Measurements from ENCODE around the gene CELF4. TPM values are rescaled to one million over a fixed set of nuclear protein-coding genes. Genes with fewer than 3 reads are reported as not detected.

The CELF4 gene
- polyA plus RNA-seq, 4 donors, result 1.9 to 4.9 (median 3.0) TPM

DNA sequence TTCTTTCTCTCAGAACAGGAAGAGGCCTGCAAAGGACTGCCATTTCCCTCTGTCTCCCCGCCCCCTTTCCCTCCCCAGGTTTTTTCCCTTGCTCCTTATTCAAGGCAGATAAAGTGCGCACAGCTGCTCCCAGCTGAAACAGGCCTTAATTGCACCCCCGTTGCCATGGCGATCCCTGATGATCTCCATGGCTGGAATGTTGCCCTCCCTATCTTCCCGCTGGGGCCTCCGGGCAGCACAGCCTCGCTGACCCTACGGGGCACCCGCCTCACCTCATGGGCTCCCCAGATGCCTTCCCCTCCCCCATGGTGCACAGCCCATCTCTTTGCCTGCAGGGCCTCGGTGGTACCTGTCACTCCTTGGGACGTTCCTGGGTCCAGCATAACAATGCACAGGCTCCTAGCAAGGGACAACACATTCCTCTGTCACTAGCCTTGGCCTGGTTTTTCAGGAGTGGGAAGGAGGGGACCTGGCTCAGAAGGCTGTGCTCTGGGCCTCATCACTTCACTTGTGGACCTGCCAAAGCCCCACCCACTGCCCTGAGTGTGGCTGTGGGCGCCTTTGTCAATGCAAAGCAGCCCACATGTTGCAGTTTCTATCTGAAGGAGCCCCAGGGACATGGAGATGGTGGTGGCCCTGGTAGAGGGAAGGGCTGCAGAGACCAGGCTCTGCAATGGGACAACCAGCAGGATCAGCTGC, 115.0 kb downstream of the CELF4 start:
- DNase-seq (ENCODE audit: low read depth in 4 of 4, low spot score in 2 of 4), result peak in 2 of 4 donors; percentile 48 to 67

DNA sequence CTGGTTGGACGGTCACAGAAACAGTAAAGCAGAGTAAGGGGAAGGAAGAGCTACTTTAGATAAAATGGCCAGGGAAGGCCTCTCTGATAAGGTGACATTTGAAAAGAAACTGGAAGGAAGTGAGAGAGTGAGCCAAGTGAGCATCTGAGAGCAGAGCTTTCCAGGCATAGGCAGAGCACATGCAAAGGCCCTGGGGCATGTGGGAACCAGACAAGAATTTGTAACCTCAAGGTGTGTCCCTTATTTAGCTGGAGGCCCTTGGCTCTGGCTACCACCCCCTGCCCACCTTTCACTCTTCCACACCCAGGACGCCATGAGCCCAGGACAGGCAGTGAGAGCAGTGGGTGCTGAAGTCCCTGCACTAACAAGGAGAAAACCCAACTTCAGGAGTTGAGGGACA, 116.0 kb downstream of the CELF4 start:
- DNase-seq (ENCODE audit: low read depth in 4 of 4, low spot score in 2 of 4), result no peak

DNA sequence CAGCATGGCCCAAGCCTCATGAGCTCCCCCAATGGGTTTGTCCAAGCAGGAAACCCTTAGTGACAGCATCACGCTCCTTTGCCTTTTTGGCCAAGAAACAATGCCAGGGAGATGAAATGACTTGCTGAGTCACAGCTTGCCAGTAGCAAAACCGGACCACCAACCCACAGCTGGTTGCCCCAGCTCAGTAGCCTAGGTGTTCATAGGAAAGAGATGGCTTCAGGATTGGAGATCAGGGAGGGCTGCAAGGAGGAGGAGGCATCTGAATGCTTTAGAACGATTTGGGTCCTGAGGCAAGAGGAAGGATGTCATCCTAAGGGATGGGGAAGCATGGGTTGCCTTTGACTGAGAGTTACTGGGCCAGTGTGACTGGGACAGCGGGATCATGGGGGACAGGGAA, 116.7 kb downstream of the CELF4 start:
- no peak for DNase-seq (ENCODE audit: low read depth in 4 of 4, low spot score in 2 of 4)

DNA sequence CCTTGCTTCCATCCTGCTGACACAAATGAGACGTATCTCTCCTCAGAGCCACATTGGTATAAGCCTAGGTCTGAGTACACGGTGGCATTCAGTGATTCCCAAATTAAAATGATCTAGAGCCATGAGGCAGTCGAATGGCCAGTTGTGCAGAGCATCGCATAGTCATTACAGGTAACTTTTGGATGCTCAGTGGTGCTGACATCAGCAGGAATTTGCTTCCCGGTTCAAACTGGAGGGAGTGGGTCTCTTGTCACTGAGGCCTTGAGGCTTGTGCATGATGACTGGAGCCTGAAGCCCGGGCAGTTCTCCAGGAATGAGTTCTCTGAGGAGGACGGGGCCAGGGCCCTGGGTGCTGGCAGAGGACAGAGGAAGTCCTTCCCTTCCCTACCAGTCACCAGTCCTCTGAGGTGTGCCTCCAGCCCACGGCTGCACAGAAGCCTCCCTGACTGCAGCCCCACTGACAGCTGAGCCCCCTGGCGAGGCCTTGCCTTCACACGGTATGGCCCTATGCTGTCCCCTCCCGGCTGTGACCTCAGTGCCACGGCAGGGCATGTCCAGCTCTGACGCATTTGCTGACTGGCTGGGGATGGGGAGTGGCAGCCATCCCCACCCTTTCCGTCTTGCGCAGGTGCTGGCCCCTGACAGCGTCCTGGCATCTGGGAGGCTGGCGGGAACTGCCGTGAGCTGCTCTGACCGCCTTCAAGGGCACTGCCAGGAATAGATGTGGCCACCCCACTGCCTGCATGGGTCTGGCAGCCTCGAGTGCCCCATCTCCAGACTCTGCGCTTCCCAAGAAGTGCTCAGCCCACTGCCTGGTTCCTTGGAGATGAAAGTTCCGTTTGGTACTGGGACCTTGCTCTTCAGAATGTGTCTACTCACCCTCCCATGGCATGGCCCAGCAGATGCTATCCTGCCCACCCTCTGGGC, 117.4 kb downstream of the CELF4 start:
- DNase-seq (ENCODE audit: low read depth in 4 of 4, low spot score in 2 of 4), result no peak

GRCh38 chr18:37445836-37446235, 119.8 kb downstream of the CELF4 start:
- DNase-seq (ENCODE audit: low read depth in 4 of 4, low spot score in 2 of 4), result no peak

- no peak for DNase-seq (ENCODE audit: low read depth in 4 of 4, low spot score in 2 of 4)
These were observed 120.2 kb downstream of the CELF4 start for GRCh38 chr18:37445368-37445767.

GRCh38 chr18:37443325-37444055, 122.1 kb downstream of the CELF4 start:
- no peak for DNase-seq (ENCODE audit: low read depth in 4 of 4, low spot score in 2 of 4)

DNA sequence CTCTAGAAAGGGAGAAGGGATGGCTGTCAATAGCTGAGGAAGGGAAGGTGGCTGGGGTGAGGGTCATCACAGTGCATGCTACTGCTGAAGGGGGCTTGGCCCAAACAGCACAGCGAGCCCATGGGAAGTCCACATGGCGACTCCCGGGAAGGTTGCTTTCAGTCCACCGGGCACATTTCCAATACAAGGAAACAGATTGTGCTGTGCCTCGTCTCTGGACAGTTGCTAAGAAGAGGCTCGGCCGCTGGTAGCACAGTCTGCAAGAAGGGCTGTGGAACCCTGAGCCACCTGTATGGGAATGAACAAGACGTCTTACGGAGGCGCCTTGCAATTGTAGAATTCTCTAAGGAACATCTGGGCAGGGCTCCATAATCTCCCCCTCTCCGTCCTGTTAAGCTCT, 123.1 kb downstream of the CELF4 start:
- DNase-seq (ENCODE audit: low read depth in 4 of 4, low spot score in 2 of 4), result no peak

DNA sequence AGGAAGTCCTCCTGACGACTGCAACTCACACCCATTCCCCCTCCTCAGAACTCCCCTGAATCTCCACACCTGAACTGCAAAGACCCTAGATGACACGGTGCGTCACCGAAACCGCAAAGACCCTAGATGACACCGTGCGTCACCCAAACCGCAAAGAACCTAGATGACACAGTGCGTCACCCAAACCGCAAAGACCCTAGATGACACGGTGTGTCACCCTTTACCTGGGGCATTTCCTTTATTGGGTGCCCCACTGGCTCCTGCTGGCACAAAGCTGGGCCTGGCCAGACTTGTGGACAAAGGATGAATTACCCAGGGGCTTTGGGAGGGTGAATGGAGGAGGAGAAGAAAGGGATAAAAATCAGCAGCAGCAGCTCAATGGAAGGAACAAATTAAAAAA, 123.8 kb downstream of the CELF4 start:
- DNase-seq (ENCODE audit: low read depth in 4 of 4, low spot score in 2 of 4), result no peak

GRCh38 chr18:37440206-37440605, 125.4 kb downstream of the CELF4 start:
- DNase-seq (ENCODE audit: low read depth in 4 of 4, low spot score in 2 of 4), result no peak

DNA sequence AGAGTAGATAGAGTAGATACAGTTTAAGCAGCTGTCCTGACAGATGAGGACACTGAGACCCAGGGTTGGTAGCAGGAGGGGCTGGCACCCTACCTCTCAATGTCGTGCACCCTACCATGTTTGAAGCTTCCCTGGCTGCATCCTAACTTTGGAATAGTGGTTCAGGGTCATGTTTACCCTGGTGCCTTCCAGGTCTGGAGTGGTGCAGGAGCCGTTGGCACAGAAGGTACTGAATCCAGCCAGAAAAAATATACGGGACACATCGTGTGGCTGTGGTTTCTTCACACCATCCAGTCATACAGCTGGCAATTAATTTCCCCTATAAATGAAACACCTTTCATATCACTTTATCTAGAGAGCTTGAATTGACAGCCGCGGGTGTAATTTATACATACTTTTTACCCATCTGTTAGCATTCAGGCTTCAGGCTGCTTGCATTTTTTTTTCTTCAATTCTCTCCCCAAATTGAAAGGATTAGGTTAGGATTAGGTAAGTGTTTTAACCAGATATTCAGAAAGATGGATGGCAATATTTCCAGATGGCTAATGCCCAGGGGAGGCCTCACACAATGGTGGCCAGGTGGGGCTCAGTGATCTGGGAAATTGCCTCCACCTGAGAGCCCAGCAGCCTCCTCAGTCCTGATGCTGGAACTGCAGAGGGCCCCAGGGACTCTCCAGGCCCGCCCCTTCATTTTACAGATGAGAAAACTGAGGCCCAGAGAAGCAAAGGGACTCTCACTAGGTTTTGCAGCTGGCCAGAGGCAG, 127.0 kb downstream of the CELF4 start:
- DNase-seq (ENCODE audit: low read depth in 4 of 4, low spot score in 2 of 4), result no peak

DNA sequence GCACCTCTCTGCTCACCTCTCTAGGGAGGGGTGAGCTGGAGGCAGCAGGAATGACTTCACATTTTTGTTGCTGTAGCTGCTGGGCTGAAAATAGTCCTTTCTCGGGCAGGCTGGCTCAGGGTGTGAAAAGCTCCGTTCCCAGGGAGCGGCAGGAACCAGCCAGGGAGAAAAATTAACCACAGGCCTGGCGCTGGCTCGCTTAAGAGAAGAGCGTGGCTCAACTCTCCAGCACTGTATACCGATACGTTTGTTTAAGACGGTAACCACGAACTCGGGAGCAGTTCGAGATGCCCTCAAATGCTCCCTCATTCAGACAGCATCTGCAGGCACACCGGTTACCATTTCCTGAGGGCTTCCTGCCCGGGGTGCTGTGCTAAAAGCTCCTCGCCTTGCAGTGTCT, 129.6 kb downstream of the CELF4 start:
- DNase-seq (ENCODE audit: low read depth in 4 of 4, low spot score in 2 of 4), result no peak

DNA sequence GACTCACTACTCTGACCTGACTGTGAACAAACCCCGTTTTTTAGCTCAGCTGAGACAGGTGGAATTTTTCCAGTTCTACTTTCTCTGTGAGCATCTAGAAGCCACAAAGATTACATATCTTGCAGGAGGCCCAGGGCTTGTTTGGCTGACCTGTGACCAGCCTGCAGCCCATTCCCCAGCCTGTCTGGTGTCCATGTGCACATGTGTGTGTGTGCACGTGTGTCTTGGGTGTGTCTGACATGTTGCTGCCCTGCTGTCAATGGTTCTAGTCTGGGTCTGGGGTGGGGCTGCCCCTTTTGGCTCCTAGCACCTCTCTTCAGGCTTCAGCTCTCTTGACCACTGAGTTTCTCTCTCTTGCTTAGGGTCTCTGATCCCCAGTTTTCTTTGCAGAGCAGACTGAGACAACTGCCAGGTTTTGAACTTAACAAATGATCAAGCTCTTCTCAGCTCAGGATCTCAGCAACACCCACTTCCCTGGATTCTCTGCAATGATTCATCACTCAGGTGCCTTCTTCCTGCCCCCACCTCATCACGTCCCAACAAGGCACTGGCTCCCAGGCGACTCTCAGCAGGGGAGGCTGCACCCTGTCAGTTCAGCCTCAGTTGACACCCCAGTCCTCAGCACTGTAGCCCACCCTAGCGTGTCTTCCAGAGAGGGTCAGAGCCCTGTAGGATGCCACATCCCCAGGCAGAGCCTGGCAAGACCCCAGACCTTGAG, 130.3 kb downstream of the CELF4 start:
- DNase-seq (ENCODE audit: low read depth in 4 of 4, low spot score in 2 of 4), result no peak

DNA sequence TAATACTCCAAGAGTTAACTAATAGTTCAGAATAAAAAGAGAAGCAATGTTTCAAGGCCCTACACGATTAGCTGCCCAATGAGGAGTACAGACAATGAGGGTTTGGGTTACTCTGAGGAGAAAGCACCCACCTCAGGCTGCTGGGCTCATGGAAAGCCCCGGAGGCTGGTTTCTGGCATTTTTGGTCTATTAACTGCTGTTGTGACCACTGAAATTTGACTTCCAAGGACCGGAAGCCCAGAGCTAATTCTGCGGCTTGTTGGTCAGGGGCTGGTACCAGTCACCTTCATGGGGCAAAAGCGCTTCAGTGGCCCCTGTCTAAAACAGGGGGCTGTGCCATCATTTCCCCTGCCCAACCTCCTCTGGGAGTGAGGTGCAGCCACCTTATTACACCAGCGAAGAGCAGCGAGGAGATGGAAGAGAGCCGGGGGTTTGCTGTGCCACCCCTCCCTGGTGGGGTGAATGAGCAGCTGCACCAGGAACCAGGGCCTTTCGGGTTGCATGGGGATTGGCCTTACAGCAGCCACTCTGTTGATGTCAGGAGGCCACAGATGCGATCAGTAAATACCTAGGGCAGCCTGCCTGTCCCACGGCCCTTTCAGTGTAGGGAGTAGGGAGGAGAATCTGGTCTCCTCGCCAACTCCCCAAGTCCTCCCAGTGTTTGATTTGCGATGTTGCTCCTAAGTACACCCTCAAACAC, 131.3 kb downstream of the CELF4 start:
- DNase-seq (ENCODE audit: low read depth in 4 of 4, low spot score in 2 of 4), result no peak

DNA sequence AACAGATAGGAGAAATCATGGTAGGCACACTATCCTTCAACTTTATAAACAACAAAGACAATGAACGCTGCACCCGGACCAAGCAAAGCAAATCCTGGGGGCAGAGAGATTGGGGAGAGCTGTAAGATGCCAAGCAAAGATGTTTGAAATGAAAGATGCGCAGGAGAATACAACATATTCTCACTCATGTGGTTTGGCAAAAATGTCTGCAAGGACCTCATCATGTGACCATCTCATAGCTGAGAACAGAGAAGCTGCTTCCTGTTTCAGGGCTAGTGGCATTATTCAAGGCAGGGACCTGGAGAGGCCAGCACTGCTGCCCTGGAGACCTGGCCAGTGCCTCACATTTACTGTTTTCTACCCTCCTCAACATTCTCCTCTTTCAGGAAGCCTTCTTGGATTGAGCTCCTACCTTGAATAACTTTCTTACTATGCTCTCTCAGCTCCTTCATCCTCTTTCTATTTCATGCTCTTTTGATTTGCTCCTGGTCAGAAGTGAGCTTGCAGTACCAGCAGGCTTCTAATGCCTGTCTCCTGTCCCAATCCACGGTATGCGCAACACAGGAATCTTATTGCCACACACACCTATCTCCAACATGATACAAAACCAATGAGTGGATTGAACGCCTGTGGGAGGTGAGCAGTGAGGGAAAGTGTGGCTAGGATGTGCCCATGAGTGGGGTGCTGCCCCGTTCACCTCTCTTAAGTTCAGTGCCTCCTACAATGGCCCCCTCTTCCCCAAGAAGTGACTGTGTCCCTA, 133.0 kb downstream of the CELF4 start:
- DNase-seq (ENCODE audit: low read depth in 4 of 4, low spot score in 2 of 4), result no peak

DNA sequence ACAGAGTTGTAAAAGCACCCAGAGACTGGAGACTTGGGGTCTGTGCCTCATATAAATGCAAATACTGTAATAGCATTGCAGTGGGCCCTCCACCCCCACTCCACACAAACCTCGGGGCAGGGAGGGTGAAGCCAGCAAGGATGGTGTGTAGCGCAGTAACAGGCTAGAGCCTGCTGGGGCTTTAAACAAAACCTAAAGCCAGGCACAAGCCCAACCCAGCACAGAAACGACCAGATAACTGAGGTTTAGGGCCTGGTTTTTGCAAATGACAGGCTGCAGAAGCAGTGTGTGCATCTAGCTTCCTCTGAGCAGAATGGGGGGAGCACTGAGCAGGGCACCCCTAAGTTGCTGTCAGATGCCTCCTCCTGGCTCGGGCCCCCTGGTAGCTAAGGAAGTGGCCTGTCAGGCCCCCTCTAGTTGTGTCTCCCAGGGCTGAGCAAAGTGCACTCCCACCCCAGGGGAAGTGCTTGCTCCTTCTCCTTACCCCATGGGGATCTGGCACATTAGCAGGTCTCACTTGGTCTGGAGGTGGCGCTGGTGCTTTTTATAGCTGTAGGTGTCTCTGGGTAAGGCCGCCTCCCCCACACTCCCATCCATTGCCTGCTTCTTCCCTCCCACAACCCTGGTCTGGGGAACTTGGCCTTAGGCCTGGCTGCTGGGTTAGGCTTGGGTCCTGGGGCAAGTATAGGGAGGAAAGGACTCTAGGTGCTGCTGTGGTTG, 135.1 kb downstream of the CELF4 start:
- DNase-seq (ENCODE audit: low read depth in 4 of 4, low spot score in 2 of 4), result no peak

GRCh38 chr18:37429791-37430190, 135.8 kb downstream of the CELF4 start:
- no peak for DNase-seq (ENCODE audit: low read depth in 4 of 4, low spot score in 2 of 4)
